ENCODE results near the gene BCLAF3.

BCLAF3 gene

GRCh38 chrX:19964017-19964710 is 26.7 kb downstream of the BCLAF3 start:
- peaks cover 12% of the 10 kb centered on the region for H3K4me1 Mint-ChIP-seq
- no peak overlapping the region for H3K27ac Mint-ChIP-seq
- peaks cover 31% of the 10 kb centered on the region for H3K9me3 Mint-ChIP-seq
- H3K27me3 Mint-ChIP-seq (ENCODE audit: low read depth, poor library complexity): no peaks in the 10 kb centered on the region
- H3K4me3 Mint-ChIP-seq: no peak overlapping the region
- H3K36me3 Mint-ChIP-seq (ENCODE audit: low read depth): peaks cover 22% of the 10 kb centered on the region
- no peak for TF ChIP-seq CTCF (IDR thresholded peaks at IDR 0.05)
- DNase-seq: no peak

GRCh38 chrX:19960913-19961312 is 29.9 kb downstream of the BCLAF3 start:
- peaks cover 27% of the 10 kb centered on the region for H3K9me3 Mint-ChIP-seq
- peaks cover 8% of the 10 kb centered on the region for H3K4me1 Mint-ChIP-seq
- no peak for DNase-seq
- H3K4me3 Mint-ChIP-seq: peak overlapping the region; percentile 23
- H3K27ac Mint-ChIP-seq: peak overlapping the region; percentile 21
- peaks cover 12% of the 10 kb centered on the region for H3K36me3 Mint-ChIP-seq (ENCODE audit: low read depth)
- TF ChIP-seq CTCF (IDR thresholded peaks at IDR 0.05): no peak
- no peaks in the 10 kb centered on the region for H3K27me3 Mint-ChIP-seq (ENCODE audit: low read depth, poor library complexity)

- peaks cover 8% of the 10 kb centered on the region for H3K4me1 Mint-ChIP-seq
- H3K4me3 Mint-ChIP-seq: no peak overlapping the region
- TF ChIP-seq CTCF (IDR thresholded peaks at IDR 0.05): no peak
- peaks cover 20% of the 10 kb centered on the region for H3K9me3 Mint-ChIP-seq
- peaks cover 5% of the 10 kb centered on the region for H3K36me3 Mint-ChIP-seq (ENCODE audit: low read depth)
- no peaks in the 10 kb centered on the region for H3K27me3 Mint-ChIP-seq (ENCODE audit: low read depth, poor library complexity)
- no peak for DNase-seq
- H3K27ac Mint-ChIP-seq: no peak overlapping the region
These were observed 32.0 kb downstream of the BCLAF3 start for GRCh38 chrX:19958552-19959486.

- no peak overlapping the region for H3K27ac Mint-ChIP-seq
- TF ChIP-seq CTCF (IDR thresholded peaks at IDR 0.05): no peak
These were observed 33.9 kb downstream of the BCLAF3 start for GRCh38 chrX:19956923-19957322.

GRCh38 chrX:19956306-19956705 is 34.6 kb downstream of the BCLAF3 start:
- H3K27me3 Mint-ChIP-seq (ENCODE audit: low read depth, poor library complexity): no peaks in the 10 kb centered on the region
- H3K4me3 Mint-ChIP-seq: no peak overlapping the region
- peaks cover 4% of the 10 kb centered on the region for H3K36me3 Mint-ChIP-seq (ENCODE audit: low read depth)
- no peak overlapping the region for H3K27ac Mint-ChIP-seq
- DNase-seq: no peak
- H3K9me3 Mint-ChIP-seq: peaks cover 19% of the 10 kb centered on the region
- H3K4me1 Mint-ChIP-seq: peaks cover 8% of the 10 kb centered on the region
- TF ChIP-seq CTCF (IDR thresholded peaks at IDR 0.05): no peak

More at GRCh38 chrX:19956923-19957322, 33.9 kb downstream of the BCLAF3 start:
- DNase-seq: no peak
- no peaks in the 10 kb centered on the region for H3K27me3 Mint-ChIP-seq (ENCODE audit: low read depth, poor library complexity)
- H3K4me3 Mint-ChIP-seq: no peak overlapping the region
- H3K4me1 Mint-ChIP-seq: peaks cover 8% of the 10 kb centered on the region
- H3K36me3 Mint-ChIP-seq (ENCODE audit: low read depth): peaks cover 4% of the 10 kb centered on the region
- peaks cover 19% of the 10 kb centered on the region for H3K9me3 Mint-ChIP-seq
